IMR-90 (cell line): Measurements from ENCODE around the gene VIT. TPM values are rescaled to one million over a fixed set of nuclear protein-coding genes. Genes with fewer than 3 reads are reported as not detected.
"Not testable (repeated sequence)": the region's sequence is repeated elsewhere in the genome, so short reads cannot be mapped to it uniquely, and the experiment has no call there.

ENCODE experiments used
- ATAC-seq: fragments of 200-7000 bp; cut with Tn5 transposase; 2 replicates; pipeline ENCODE4 v1.9.1; 2020; ENCODE audit warnings: low read depth, mild to moderate bottlenecking, moderate library complexity
- BruUV-seq: library from RNA; stranded (reverse); fragments of 400-500 nt; replicated peaks from 2 replicates; lab custom pipeline; 2021; lab: Mats Ljungman, UMichigan
- CTCF ChIA-PET: fragments of 300-600 bp; formaldehyde crosslinking; extraction: SDS; loops from one replicate; lab custom pipeline; 2021; ENCODE audit warnings: antibody characterized with exemption; lab: Yijun Ruan, JAX
- POLR2A ChIA-PET: fragments of 300-600 bp; sonication (Branson Sonifier 250); formaldehyde crosslinking; loops from one replicate; lab custom pipeline; 2022; ENCODE audit warnings: antibody characterized with exemption; ENCODE audit not compliant: unreplicated experiment; lab: Charles Lee
- DNase-seq: peaks from one replicate; pipeline ENCODE4 v3.0.0; 2013
- H2AFZ ChIP-seq: replicated peaks from 2 replicates; pipeline ENCODE3; 2013; ENCODE audit warnings: low read length, mild to moderate bottlenecking; ENCODE audit not compliant: poor library complexity
- H2AK5ac ChIP-seq: 2 replicates; pipeline ENCODE4 v1.6.1; 2013; ENCODE audit warnings: low read depth, low read length, inconsistent platforms
- H2AK9ac ChIP-seq: replicated peaks from 2 replicates; pipeline ENCODE3; 2013; ENCODE audit warnings: mild to moderate bottlenecking, low read depth, low read length, moderate library complexity; ENCODE audit not compliant: poor library complexity
- H2BK120ac ChIP-seq: 2 replicates; pipeline ENCODE4 v1.6.1; 2013; ENCODE audit warnings: low read depth, low read length, inconsistent platforms
- H2BK15ac ChIP-seq: 3 replicates; pipeline ENCODE4 v1.6.1; 2013; ENCODE audit warnings: low read depth, low read length, inconsistent platforms
- H2BK20ac ChIP-seq: 2 replicates; pipeline ENCODE4 v1.6.1; 2013; ENCODE audit warnings: low read depth, mild to moderate bottlenecking, inconsistent platforms, low read length, moderate library complexity
- H2BK5ac ChIP-seq: 2 replicates; pipeline ENCODE4 v1.6.1; 2013; ENCODE audit warnings: mild to moderate bottlenecking, low read depth, low read length, inconsistent platforms; ENCODE audit not compliant: poor library complexity, severe bottlenecking
- H3K14ac ChIP-seq: replicated peaks from 2 replicates; pipeline ENCODE4 v1.6.1; 2013; ENCODE audit warnings: low read depth, low read length, inconsistent platforms
- H3K18ac ChIP-seq: 2 replicates; pipeline ENCODE4 v1.6.1; 2013; ENCODE audit warnings: low read depth, low read length, control low read depth
- H3K23ac ChIP-seq: 2 replicates; pipeline ENCODE4 v1.6.1; 2013; ENCODE audit warnings: low read depth, low read length, inconsistent platforms
- H3K27ac ChIP-seq: 2 replicates; pipeline ENCODE4 v1.5.1; 2013; ENCODE audit warnings: mild to moderate bottlenecking, control low read depth, low read length; ENCODE audit not compliant: insufficient read depth
- H3K27me3 ChIP-seq: 2 replicates; pipeline ENCODE4 v1.6.1; 2013; ENCODE audit warnings: low read length; ENCODE audit not compliant: control insufficient read depth, insufficient read depth
- H3K36me3 ChIP-seq: 2 replicates; pipeline ENCODE4 v1.6.1; 2013; ENCODE audit warnings: low read length, mixed read lengths; ENCODE audit not compliant: control insufficient read depth, insufficient read depth
- H3K4ac ChIP-seq: 2 replicates; pipeline ENCODE4 v1.6.1; 2013; ENCODE audit warnings: low read depth, low read length, inconsistent platforms
- H3K4me1 ChIP-seq: 2 replicates; pipeline ENCODE4 v1.6.1; 2013; ENCODE audit warnings: low read length, mixed read lengths; ENCODE audit not compliant: control insufficient read depth, insufficient read depth
- H3K4me2 ChIP-seq: 2 replicates; pipeline ENCODE4 v1.6.1; 2013; ENCODE audit warnings: low read depth, mild to moderate bottlenecking, control low read depth, low read length, moderate library complexity
- H3K4me3 ChIP-seq: 2 replicates; pipeline ENCODE4 v1.5.1; 2013; ENCODE audit warnings: low read depth, mild to moderate bottlenecking, control low read depth, low read length, moderate library complexity; ENCODE audit not compliant: insufficient read depth
- H3K56ac ChIP-seq: 2 replicates; pipeline ENCODE4 v1.6.1; 2013; ENCODE audit warnings: low read length, inconsistent platforms; ENCODE audit not compliant: insufficient read depth; ENCODE audit errors: extremely low read depth
- H3K79me1 ChIP-seq, 2 experiments: 2 replicates each; pipeline ENCODE4 v1.6.1; 2013; ENCODE audit warnings: low read length in 2 of 2, inconsistent platforms in 1 of 2, low read depth in 1 of 2
- H3K9ac ChIP-seq: 2 replicates; pipeline ENCODE4 v1.6.1; 2013; ENCODE audit warnings: low read depth, low read length, control low read depth
- H3K9me1 ChIP-seq: 2 replicates; pipeline ENCODE4 v1.6.1; 2013; ENCODE audit warnings: low read length, inconsistent platforms; ENCODE audit not compliant: insufficient read depth
- H3K9me3 ChIP-seq: 2 replicates; pipeline ENCODE4 v1.6.1; 2013; ENCODE audit warnings: low read length; ENCODE audit not compliant: control insufficient read depth, insufficient read depth
- H4K20me1 ChIP-seq: 2 replicates; pipeline ENCODE4 v1.6.1; 2013; ENCODE audit warnings: low read length, inconsistent platforms; ENCODE audit not compliant: insufficient read depth
- H4K5ac ChIP-seq: 2 replicates; pipeline ENCODE4 v1.6.1; 2013; ENCODE audit warnings: mild to moderate bottlenecking, low read depth, low read length, control low read depth
- H4K8ac ChIP-seq, 2 experiments: 2 replicates each; pipeline ENCODE4 v1.6.1; 2013; ENCODE audit warnings: low read depth in 2 of 2, low read length in 2 of 2, control low read depth in 1 of 2, inconsistent platforms in 1 of 2
- H4K91ac ChIP-seq: 2 replicates; pipeline ENCODE4 v1.6.1; 2013; ENCODE audit warnings: low read depth, low read length, inconsistent platforms; ENCODE audit not compliant: insufficient read depth
- MAFK ChIP-seq: IDR thresholded peaks from 2 replicates; pipeline ENCODE4 v1.6.1; 2012; ENCODE audit warnings: low read depth, low read length, improper control_type of control experiment
- MAZ ChIP-seq: IDR thresholded peaks from 2 replicates; pipeline ENCODE4 v1.6.1; 2012; ENCODE audit warnings: low read depth, mild to moderate bottlenecking, low read length, improper control_type of control experiment, moderate library complexity, borderline replicate concordance
- WGBS, 2 experiments: methylation state at CpG; one replicate each; pipeline versions ENCODE4 v1.1.5 to v1.1.7; 2013; ENCODE audit warnings: missing lambda C conversion rate in 2 of 2; ENCODE audit not compliant: insufficient read length in 1 of 2; ENCODE audit errors: extremely low coverage in 2 of 2; 5-methylcytosine and 5-hydroxymethylcytosine counted together
- dilution Hi-C: fragments of 300-500 bp; cut with HindIII; formaldehyde crosslinking; loops from one replicate; pipeline ENCODE4 v1.14.3; 2018; ENCODE audit warnings: low sequenced_read_pairs; ENCODE audit not compliant: unreplicated experiment
- in situ Hi-C: fragments of 300-500 bp; cut with MboI; formaldehyde crosslinking; loops from 3 replicates; pipeline ENCODE4 v1.14.3; 2019; ENCODE audit warnings: low sequenced_read_pairs, inconsistent platforms, mixed read lengths
- intact Hi-C: fragments of 100-400 bp; cut with micrococcal nuclease; formaldehyde crosslinking; loops from 2 replicates; pipeline ENCODE4 v1.10.0; 2022
- polyA plus RNA-seq, 3 experiments: library from polyadenylated mRNA; depleted of rRNA; stranded (reverse); fragments of >200 nt; gene quantifications; 2 replicates each; pipeline ENCODE4 v1.2.3, GENCODE V29; 2012; ENCODE audit warnings: low replicate concordance in 1 of 3
- total RNA-seq: library from RNA; depleted of rRNA; stranded (reverse); fragments of >200 nt; gene quantifications from 2 replicates; pipeline ENCODE4 v1.2.3, GENCODE V29; 2012

The VIT gene
- total and polyA plus RNA-seq, 2 of the 4 experiments (the other 2 are of a cell fraction): under 0.01 TPM; not detected in 1

DNA sequence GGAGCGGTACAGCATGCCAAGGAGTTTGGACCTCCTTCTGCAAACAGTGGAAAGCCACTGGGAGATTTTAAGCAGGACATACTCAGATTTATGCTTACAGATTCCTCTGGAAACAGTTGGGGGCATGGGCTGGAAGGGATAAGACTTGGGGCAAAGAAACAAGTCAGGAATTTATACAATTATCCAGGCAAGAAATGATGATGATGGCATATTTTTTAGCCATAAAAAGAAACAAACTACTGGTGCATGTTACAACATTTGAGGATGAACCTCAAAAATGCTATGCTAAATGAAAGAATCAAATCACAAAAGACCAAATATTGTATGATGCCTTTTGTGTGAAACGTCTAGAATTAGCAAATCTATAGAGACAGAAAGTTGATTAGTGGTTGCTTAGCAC, 13.5 kb upstream of the VIT start:
- Histone ChIP-seq H3K79me1 (no peaks in the 10 kb centered on the region), H2BK20ac (no peak overlapping the region), H2AK9ac (no peak overlapping the region), H4K91ac (no peak overlapping the region), H3K4me2 (no peak overlapping the region), H3K9me3 (peaks cover 3% of the 10 kb centered on the region; the same call in 1 of the 2 replicates), H3K4me3 (no peak overlapping the region), H4K5ac (no peak overlapping the region), H3K9ac (no peak overlapping the region), H2BK120ac (no peak overlapping the region), H2BK5ac (no peak overlapping the region), H3K4me1 (peaks cover 6% of the 10 kb centered on the region), H3K27ac (no peak overlapping the region), H3K23ac (no peak overlapping the region), H2AFZ (no peak overlapping the region), H3K9me1 (peaks cover 1% of the 10 kb centered on the region), H4K20me1 (no peaks in the 10 kb centered on the region), H3K36me3 (no peaks in the 10 kb centered on the region), H3K14ac (no peak overlapping the region), H2BK15ac (no peak overlapping the region), H3K27me3 (no peaks in the 10 kb centered on the region), H3K56ac (no peak overlapping the region), H2AK5ac (no peak overlapping the region), H3K4ac (no peak overlapping the region), H3K18ac (no peak overlapping the region), H4K8ac (no peak overlapping the region)
- BruUV-seq: no TSS peak
- DNase-seq: no peak
- CTCF ChIA-PET: no interaction called here
- in situ Hi-C loops (no loop called here), dilution Hi-C loops (no loop called here), intact Hi-C loops (no loop called here)
- WGBS, 2 experiments: no CpG with 5 or more reads among the region's 2 CpGs
- TF ChIP-seq MAFK (0 out of 2 replicates have a peak, but pooled peaks have one; percentile 26), MAZ (no peak)
- POLR2A ChIA-PET: no interaction called here
- ATAC-seq: no peak

DNA sequence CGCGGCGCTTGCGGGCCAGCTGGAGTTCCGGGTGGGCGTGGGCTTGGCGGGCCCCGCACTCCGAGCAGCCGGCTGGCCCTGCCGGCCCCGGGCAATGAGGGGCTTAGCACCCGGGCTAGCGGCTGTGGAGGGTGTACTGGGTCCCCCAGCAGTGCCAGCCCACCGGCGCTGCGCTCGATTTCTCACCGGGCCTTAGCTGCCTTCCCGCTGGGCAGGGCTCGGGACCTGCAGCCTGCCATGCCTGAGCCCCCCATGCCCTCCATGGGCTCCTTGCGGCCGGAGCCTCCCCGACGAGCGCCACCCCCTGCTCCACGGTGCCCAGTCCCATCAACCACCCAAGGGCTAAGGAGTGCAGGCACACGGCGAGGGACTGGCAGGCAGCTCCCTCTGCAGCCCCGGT, 8.2 kb upstream of the VIT start:
- H4K20me1 ChIP-seq, H2AFZ ChIP-seq: not testable (repeated sequence)

More for the DNA sequence above, 8.2 kb upstream of the VIT start:
- H2BK5ac ChIP-seq, H3K9me3 ChIP-seq, H3K4ac ChIP-seq, H3K18ac ChIP-seq, H2BK20ac ChIP-seq, intact Hi-C loops, H3K9ac ChIP-seq, H3K4me3 ChIP-seq, POLR2A ChIA-PET, H3K27me3 ChIP-seq, BruUV-seq, H2AK5ac ChIP-seq, DNase-seq, H4K91ac ChIP-seq, H3K14ac ChIP-seq, H3K9me1 ChIP-seq, H3K4me2 ChIP-seq, ATAC-seq, H4K8ac ChIP-seq, H3K4me1 ChIP-seq, H4K5ac ChIP-seq, H2AK9ac ChIP-seq, H3K27ac ChIP-seq, H3K23ac ChIP-seq, H3K56ac ChIP-seq, in situ Hi-C loops, H2BK15ac ChIP-seq, H2BK120ac ChIP-seq, H3K79me1 ChIP-seq, dilution Hi-C loops, H3K36me3 ChIP-seq, CTCF ChIA-PET: not testable (repeated sequence)
- WGBS, 2 experiments: 100% methylated on average over 10 of the region's 30 CpGs; no CpG with 5 or more reads in 1 of the 2 experiments
